GM23338 (cell line): ENCODE results near the gene PKM.

ENCODE experiments used
- CREB1 ChIP-seq: fragments of 250-450 bp; sonication (Bioruptor Pico); IDR thresholded peaks from 2 replicates; pipeline ENCODE4 v1.5.0; 2020; ENCODE audit warnings: low read depth, mild to moderate bottlenecking, moderate library complexity
- EZH2 ChIP-seq: fragments of 200-600 bp; sonication (generic); IDR thresholded peaks from one replicate; pipeline ENCODE4 v1.8.0; 2017; ENCODE audit warnings: antibody characterized with exemption, mild to moderate bottlenecking, low read depth; ENCODE audit not compliant: unreplicated experiment
- EZH2phosphoT487 ChIP-seq: fragments of 200-600 bp; sonication (generic); IDR thresholded peaks from one replicate; pipeline ENCODE4 v1.8.1; 2018; ENCODE audit warnings: antibody characterized with exemption; ENCODE audit not compliant: unreplicated experiment
- POLR2AphosphoS5 ChIP-seq: IDR thresholded peaks from 2 replicates; pipeline ENCODE4 v1.6.1; 2016; ENCODE audit warnings: antibody characterized with exemption, low read depth
- TF ChIP-seq, protein P1 (sequence below), 2 experiments: fragments of 200-600 bp in 1 of 2; sonication (generic) in 1 of 2; conservative IDR thresholded peaks; 2 replicates each; pipeline versions ENCODE4 v1.5.1 to v1.6.1; 2016 to 2017; ENCODE audit warnings: antibody characterized with exemption in 2 of 2, low read depth in 2 of 2, mild to moderate bottlenecking in 2 of 2, moderate library complexity in 1 of 2
- TF ChIP-seq, protein P2 (sequence below): IDR thresholded peaks from one replicate; pipeline ENCODE4 v1.6.1; 2018; ENCODE audit warnings: antibody characterized with exemption; ENCODE audit not compliant: unreplicated experiment

DNA sequence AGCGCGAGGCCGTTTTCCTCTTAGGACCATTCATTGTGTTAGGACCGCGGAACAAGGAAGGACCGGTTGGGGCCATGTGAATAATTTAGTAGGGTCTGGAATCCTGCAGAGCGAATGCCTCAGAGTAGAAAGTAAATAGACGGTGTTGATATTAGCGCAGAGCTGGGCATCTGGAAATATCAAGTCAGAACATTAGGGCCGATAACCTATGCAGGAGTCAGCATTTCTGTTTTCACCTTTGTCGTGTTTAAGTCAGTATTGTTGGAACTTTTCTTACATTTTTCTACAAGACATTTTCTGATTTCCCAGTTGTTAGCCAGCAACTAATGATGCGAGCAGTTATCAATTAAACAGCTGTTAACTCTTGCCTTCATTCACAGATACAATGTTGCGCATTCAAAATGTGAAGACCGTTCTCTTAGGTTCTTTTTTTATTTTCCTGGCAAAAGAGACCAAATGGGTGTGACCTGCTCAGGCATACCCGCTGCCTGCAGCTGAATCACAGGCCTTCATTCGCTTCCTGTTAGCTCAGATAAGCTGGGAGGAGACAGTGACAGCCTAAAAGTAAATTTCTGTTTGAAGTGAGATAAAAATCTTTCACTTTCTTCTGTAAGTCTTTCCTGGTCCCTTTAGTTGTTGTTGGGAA, 966 bp upstream of the PKM start:
- TF ChIP-seq, protein P1, sequence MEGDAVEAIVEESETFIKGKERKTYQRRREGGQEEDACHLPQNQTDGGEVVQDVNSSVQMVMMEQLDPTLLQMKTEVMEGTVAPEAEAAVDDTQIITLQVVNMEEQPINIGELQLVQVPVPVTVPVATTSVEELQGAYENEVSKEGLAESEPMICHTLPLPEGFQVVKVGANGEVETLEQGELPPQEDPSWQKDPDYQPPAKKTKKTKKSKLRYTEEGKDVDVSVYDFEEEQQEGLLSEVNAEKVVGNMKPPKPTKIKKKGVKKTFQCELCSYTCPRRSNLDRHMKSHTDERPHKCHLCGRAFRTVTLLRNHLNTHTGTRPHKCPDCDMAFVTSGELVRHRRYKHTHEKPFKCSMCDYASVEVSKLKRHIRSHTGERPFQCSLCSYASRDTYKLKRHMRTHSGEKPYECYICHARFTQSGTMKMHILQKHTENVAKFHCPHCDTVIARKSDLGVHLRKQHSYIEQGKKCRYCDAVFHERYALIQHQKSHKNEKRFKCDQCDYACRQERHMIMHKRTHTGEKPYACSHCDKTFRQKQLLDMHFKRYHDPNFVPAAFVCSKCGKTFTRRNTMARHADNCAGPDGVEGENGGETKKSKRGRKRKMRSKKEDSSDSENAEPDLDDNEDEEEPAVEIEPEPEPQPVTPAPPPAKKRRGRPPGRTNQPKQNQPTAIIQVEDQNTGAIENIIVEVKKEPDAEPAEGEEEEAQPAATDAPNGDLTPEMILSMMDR (conservative IDR thresholded peaks at IDR 0.05; ENCODE audit: low read depth in 2 of 2) = no peak
- no peak for TF ChIP-seq POLR2AphosphoS5
- TF ChIP-seq, protein P2, sequence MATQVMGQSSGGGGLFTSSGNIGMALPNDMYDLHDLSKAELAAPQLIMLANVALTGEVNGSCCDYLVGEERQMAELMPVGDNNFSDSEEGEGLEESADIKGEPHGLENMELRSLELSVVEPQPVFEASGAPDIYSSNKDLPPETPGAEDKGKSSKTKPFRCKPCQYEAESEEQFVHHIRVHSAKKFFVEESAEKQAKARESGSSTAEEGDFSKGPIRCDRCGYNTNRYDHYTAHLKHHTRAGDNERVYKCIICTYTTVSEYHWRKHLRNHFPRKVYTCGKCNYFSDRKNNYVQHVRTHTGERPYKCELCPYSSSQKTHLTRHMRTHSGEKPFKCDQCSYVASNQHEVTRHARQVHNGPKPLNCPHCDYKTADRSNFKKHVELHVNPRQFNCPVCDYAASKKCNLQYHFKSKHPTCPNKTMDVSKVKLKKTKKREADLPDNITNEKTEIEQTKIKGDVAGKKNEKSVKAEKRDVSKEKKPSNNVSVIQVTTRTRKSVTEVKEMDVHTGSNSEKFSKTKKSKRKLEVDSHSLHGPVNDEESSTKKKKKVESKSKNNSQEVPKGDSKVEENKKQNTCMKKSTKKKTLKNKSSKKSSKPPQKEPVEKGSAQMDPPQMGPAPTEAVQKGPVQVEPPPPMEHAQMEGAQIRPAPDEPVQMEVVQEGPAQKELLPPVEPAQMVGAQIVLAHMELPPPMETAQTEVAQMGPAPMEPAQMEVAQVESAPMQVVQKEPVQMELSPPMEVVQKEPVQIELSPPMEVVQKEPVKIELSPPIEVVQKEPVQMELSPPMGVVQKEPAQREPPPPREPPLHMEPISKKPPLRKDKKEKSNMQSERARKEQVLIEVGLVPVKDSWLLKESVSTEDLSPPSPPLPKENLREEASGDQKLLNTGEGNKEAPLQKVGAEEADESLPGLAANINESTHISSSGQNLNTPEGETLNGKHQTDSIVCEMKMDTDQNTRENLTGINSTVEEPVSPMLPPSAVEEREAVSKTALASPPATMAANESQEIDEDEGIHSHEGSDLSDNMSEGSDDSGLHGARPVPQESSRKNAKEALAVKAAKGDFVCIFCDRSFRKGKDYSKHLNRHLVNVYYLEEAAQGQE = no peak
- no peak for TF ChIP-seq EZH2
- TF ChIP-seq EZH2phosphoT487 = no peak
- TF ChIP-seq CREB1 (CRISPR knock-in tag) = no peak
